Activated gamma-delta T cell treated with Interleukin-2 at 50 U/mL for 16 hours (primary cell): ENCODE measurements around the gene PXDN.

Source experiments
- DNase-seq: peaks from one replicate; pipeline ENCODE4 v3.0.0-alpha.2; 2020

Gene PXDN

DNA sequence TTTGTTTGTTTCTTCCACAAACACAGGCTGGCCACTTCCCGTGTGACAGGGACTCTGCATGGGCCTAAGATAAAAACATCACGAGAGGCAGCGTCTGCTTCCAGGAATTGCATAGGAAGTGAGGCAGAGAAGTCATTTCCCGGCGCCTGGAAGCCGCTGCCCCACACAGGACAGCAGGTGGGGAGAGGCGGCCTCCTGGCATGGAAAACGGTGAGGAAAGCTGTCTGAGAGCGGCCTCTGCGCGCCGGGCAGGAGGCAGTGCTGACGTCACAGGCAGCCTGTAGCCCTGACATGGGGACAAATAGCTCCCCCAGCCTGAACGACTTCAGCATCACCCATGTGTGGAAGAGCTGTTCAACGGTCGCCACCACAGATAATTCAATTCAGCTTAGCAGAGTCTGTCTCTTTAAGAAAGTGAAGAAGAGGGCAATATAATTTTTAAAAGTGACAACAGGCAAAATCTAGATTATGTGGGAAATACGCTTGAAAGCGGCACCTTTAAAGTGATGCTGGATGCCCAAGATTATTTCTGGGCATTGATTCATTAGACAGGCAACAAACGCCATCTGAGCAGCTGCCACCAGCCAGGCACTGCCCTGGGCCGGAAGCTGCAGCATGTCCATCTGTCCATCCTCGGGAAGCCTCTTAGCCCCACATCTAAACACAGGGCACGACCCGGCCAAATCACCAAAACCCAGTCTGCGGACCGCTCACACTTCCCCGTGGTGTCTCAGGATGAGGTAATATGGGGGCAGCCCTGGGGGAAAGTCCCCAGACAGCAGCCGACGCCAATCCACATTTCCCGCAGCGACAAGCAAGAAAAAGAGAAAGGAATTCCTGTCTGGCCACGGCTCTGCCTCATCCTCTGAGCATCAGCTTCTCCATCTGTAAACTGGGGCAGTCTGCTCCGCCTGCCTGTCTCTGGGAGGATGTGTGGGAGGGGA, 138.9 kb downstream of the PXDN start:
- no peak for DNase-seq

DNA sequence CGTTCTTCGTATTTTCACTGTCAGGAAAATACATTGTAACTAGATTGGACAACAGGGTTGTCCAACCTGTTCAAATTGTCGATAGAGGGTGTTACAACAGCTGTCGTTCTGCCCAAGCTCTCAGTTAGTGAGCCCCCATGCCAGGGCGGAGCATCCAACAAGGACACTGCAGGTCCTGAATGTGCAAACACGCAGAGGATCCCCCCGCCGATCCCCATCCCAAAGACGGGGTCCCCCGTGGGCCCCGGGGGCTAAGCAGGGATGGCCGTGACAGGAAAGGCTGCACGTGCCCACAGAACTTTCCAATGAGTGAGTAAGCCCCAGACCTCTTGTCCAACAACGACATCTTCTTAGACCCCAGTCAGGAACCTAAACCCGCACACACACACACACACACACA, 140.8 kb downstream of the PXDN start:
- no peak for DNase-seq

DNA sequence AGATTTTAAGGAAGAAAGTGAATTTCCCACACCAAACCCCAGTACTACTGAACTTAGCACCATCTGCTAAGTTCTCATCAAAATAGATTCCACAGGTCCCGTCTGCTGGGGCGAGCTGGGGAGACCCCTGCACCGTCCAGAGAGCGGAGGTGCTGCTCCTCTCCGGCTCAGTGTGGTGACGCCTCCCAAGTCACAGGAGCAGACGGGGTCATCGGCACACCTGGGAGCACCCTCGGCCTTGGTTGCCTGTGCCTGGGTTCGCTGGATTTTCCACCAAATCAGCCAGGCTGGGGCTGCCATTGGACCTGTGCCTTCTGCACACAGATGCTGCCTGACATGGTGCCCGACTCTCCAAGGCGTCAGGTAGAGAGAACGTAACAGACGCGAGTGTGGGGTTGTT, 141.3 kb downstream of the PXDN start:
- no peak for DNase-seq

DNA sequence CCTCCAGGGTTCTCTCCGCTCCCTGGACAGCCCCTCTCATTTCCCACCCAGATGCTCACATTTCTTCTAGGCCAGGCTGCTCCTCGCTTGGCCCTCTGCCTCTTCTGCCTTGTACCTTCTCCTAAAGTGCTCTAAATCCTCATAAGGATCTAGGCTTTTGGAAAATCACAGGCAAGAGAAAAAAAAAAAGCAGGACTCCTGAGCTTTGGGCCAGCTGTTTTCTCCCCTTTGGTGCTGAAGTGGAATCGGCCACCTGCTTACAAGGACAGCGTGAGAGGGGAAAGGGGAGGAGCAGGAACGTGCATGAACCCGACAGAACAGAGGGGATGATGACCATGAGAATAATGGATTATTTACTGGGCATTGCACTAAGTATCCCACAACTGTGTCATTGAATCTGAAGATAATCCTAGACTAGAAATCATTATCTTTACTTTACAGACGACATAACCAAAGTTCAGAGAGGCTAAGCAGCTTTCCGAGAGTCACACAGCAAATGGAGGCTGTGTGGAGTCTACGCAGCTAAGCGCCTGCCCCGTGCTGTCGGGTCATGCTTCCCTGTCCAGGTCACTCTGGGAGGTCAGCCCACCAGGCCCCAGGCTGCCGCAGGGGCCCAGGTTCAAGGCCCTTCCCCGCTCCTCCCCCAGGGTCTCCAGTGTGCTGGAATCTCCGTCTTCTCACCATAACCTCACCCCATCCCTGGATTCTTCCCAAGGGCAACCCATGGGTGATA, 141.9 kb downstream of the PXDN start:
- DNase-seq, result no peak

DNA sequence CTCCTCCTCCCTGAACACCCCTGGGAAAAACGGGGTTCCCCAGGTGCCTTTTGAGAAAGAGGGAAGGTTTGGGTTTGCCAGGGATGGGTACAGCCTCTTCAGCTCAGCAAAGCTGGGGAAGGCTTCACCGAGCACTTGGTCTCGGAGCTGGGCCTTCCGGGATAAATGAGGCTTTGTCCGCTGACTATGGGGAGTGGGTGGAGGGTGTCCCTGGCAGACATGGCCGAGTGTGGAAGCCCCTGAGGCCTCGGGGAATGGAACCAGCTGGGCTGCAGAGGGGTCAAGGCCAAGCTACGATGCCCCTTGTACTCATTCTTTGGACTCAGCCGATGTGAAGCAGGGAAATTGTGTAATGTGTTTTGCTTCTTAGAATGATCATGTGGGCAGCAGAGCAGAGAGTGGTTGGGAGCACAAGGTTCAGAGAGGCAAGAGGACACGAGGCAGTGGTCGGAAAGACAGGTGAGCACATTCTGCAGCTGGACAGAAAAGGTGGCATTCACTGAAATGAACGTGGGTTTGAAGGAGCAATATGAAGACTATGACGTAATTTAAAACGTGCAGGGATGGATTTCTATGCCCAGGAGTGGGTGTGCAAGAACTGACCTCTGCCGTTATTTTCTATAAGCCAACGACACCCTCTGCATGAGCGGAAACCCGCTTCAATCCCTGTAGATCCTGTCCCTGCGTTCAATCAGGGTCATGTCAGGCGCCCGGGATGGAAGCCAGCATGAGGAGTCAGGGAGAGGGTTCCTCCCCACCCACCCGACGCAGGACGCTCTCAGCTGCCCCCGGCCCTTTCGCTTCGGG, 142.6 kb downstream of the PXDN start:
- no peak for DNase-seq

DNA sequence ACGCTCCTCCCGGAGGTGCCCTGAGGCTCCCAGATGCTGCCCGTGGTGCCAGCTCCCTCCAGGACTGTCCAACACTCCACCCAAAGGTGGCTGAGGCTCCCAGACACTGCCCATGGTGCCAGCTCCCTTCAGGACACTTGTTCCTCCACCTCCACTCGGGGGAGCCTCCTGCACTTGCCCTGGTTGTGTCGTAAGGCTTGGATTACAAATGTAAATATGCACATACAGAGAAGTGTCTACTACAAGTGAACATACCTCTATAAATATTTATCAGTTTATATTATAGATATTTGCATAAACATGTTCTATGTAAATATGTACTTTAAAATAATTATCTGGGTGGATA, 143.3 kb downstream of the PXDN start:
- DNase-seq, result no peak

DNA sequence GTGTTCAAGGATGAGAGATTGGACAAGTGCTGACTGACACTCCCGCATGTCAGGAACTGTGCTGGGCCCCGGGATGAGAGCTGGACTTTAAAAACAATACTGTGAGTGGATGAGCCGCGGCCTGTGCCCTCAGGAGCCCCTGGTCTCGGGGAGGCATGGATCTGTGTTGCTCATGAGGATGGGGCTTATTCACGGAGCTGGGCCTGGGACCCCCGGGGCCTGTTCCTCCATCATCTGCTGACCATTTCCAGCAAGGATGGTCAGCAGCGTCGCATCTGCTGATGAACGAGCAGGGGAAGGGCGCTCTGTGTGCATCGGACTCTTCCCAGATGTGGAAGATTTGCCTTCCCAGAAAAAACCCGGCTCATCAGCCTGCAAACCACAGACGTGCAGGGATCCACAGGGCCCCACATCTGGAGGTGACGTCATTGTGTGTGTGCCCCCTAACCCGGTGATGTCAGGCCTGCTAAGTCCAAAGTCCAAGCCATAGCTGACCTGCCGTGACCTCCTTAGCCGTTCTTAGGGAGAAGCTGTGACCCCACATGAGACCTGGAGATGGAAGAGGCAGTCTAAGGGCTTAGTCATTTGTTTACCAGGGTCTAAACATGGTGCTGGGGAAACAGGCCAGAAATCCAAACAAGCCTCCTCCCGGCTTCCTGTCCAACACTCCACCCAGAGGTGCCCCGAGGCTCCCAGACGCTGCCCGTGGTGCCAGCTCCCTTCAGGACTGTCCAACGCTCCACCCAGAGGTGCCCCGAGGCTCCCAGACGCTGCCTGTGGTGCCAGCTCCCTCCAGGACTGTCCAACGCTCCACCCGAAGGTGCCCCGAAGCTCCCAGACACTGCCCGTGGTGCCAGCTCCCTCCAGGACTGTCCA, 143.9 kb downstream of the PXDN start:
- no peak for DNase-seq

DNA sequence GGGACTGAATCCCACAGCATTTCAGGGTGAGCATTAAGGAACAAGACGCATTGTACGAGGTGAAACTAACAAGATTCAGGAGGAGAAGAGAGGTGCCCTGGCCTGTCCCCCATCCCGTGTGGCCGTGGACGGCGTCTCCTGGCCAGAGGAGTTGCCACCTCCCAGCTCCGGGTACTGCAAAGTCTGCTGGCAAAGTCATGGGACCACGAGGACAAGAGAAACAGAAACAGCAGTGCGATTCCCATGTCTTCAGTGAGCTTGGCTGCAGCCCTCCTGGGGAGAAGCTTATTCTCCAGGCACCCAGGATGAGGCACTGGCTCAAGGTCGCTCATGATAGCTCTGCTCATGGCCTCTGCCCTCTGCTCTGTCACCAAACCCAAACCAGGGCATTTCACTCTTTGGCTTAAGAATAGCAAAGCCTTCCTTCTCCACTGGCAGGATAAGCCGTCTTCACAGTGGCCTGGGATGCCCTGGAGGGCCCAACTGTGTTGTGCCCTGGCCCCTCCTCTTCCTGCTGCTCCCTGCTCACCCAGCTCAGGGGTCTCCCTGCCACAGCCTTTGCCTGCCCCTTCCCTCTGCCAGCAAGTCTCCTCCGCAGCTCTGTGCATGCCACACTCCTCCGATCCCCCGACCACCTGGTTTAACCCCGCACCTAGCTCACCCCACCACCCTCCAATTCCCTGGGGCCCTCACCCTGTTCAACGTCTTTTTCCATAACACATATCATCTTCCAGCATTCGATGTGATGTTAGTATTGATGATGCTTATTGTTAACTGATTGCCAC, 144.8 kb downstream of the PXDN start:
- DNase-seq, result no peak

DNA sequence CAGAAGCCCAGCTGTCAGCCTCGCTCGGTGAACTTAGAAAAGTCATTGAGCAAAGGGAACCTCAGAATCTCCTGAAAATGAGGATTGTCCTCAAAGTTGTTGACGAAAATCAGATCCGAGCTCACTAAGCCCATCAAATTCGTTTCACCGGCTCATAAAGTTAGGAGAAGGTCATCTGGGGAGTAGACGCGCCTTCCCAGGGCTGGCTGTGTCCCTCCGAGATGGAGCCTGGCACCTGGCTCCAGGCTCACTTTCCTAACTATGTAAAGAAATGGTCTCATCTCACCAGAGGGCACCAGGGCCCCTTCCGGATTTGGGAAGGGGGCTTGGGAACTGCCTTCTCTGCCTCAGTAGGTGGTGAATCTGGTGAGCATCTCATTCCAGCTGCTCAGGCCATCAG, 145.5 kb downstream of the PXDN start:
- DNase-seq, result no peak

DNA sequence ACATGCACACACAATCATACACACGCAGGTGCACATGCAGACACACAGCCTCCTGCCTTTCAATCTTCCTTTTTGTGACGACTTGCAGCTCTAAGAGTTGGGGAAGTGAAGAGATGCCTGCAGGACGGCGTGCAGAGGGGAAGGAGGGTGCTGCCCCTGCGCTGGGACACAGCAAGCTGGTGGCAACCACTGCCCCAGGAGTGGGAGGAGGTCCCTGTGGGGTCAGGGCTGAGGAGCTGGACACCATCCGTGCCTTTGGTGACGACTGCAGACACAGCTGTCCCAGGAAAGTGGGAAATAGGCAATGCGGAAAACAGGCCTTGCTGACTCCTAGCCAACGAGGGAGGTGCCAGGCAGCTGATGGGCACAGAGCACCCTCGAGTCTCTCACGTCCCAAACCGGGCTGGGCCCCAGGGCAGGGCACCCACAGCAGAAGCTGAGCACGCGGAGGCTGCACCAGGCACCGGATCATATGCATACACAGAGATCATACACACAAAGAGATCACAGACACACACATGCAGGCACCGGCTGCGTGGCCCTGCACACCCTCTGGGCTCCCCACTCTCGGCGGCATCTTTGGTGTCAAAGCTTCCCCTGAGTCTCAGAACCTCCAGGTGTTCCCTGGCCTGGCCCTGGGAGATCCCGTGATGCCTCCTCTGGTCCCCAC, 146.1 kb downstream of the PXDN start:
- DNase-seq, result no peak

DNA sequence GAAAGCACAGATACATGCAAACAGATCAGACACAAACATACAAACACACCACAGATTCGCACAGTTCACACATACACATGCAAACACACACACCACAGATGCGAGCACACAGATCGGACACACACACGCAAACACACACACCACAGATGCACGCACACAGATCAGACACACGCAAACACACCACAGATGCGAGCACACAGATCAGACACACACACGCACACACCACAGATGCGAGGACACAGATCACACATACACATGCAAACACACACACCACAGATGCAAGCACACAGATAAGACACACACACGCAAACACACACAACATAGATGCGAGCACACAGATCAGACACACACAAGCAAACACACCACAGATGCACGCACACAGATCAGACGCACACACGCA, 149.0 kb downstream of the PXDN start:
- DNase-seq, result no peak

DNA sequence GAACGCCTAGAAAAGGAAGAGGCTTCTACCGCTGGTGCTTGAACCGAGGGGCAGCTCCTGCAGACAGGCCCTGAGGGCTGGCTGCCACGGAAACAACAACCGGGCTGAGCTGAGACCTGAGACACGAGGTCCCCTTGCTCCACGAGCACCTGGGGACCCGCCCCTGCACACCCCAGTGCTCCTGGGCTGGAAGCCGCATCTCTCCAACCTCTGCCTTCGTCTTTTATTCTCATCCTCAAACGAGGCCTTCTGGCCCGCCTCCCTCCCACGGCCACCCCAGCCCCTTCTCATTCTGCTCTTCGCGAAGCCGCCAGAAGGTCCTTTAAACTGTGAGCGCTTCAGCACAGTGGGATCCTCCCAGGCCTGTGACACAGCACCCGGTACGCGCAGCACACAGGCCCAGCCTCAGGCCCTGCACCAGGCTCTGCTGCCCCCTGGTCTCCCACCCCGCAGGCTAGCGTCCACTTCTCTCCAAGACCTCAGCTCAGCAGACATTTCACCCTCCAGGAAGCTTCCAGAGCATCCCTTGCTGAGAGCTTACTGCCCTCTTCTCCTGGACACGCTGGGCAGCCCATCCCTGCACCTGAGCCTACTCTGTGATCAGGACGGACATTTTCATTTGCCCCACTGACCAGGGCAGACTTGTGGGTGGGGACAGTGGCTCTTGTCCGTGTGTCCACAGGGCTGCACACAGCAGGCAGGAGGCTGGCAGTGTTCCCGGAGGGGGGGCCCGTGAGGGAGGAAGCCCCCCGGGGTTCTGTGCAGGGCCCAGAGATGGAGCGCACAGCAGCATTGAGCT, 149.7 kb downstream of the PXDN start:
- DNase-seq, result no peak

DNA sequence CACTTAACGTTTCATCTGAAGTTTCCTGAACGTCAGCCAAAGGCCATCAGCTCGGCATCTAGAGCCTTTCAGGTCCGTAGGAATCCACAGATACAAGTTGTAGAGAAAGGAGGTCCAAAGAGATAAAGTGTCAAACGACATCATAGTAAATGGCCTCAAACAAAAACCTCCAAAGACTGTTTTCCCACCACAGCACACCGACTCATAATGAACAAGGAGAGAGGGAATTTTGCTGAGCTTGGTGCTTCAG, 150.3 kb downstream of the PXDN start:
- no peak for DNase-seq

DNA sequence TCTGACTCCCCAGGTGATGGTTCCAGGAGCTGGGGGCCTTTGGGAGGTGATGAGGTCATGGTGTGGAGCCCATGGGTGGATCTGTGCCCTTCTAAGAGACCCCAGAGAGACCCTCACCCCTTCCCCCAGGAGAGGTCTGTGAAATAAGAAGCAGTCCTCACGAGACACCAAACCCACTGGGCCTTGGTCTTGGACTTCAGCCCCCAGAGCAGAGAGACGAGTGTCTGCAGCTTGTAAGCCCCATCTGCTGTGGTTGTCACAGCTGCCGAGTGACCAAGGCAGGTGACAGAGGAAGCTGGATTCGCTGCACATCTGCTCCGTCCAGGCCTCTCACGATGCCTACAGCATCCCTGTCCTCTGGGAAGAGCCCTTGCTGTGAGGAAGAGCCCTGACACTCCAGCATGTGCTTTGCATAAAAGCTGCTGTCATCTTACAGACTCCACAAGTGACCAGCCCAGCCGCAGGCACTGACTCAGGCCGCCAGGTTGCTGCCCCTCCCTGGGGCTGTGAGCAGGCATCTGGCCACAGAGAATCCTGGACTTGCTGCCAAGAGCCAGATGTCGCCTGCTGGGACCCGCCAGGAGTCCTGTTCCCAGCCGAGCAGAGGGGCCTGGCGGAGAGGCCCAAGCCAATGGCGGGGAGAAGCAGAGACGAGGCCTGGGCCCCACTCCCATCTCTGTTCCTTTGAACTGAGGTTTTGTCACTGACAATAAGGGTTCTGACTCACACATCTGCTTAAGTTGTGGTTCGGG, 150.8 kb downstream of the PXDN start:
- DNase-seq, result no peak

DNA sequence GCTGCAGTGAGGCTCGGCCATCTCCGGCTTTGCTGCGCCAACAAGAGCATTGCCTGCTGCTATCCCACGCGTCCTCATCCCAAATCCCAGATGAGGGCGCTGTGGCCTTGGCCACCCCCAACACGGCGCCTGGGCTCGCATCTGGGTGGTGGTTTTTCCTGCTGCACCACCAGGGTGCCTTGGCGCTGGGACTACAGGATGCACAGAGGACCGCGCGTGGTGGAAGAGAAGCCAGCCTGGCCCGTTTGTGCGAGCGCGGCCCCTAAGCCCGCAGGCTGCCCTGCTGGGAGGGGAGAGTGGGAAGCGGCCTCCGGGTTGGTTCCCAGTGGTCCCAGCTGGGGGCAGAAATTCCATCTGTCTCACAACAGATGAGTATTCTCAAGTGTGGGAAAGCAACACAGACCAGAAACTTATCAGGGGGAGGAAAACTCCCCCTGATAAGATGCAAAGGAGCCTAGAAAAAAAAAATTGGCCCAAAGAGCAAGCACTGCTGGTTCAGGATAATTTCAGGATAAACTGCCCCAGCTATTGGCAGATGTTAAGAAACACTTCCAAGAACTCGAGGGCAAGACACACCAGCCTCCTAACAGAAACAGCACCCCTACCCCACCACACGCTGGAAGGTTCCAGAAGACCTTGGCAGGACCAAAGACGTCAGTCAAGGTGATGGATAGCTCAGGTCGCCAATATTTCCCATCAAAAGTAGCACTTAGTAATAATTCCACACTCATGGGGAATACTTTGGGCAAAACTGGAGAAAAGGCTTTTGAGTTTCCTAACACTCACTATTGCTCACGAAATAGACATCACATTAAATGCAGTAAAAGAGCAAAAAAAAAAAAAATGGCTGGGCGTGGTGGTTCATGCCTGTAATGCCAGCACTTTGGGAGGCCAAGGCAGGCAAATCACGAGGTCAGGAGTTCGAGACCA, 152.1 kb downstream of the PXDN start:
- DNase-seq, result no peak

DNA sequence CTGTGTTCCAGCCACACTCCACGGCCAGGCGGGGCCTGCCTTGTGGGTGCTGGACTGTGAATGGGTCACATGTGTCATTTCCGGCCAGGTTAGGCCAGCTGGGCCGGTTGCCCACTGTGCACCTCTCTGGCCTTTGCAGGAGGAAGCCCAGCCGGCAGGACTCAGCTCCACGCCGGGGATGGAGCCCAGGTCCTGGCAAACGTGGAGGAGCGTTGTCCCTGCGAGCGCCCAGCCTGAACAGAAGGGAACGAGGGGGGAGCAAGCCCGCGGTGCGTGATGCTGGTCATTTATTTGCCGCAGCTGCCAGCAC, 152.9 kb downstream of the PXDN start:
- no peak for DNase-seq

DNA sequence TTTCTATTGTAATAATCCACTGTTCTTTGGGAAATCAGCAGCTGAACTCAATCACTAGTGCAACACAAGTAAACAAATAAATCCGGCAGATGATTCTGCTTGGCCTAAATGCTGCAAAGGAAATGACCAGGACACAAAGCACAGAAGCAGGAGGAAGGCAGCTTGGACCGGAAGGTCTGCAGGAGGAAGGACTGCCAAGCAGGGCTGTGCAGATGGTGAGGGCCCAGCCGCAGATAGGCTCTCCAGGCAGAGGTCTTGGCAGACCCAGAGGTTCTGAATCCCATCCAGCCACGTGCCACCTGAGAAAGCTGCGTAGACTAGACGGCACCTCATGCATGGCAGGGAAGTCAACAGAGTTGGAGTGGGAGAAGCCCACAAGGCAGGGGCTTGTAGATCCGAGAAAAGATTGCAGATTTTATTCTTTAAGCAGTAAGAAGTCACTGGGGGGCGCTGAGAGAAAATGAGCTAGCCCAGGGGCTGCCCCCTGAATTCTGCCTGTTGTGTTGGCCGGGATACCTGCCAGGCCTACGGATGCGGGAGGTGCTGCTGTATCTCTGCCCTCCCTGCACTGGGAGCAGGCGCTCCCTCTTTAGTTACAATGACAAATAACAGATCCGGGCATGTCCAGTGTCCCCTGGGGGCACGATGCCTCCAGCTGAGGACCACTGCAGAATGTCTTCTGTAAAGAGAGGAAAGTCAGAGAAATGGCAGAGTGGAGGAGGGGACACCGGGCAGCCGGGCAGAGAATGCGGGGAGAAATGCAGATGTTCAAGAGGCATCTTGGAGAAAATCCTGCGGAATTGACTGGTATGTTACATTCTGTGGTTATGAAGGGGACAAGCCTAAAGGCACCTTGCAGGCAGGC, 153.5 kb downstream of the PXDN start:
- DNase-seq, result no peak
